Left ventricle myocardium inferior (tissue), 1 donor: Measurements from ENCODE around the gene RNU1-4. TPM values are rescaled to one million over a fixed set of nuclear protein-coding genes. Genes with fewer than 3 reads are reported as not detected.
"Not testable (repeated sequence)": the region's sequence is repeated elsewhere in the genome, so short reads cannot be mapped to it uniquely, and the experiment has no call there.

Experiments
- DNase-seq: peaks from one replicate; pipeline ENCODE4 v3.0.0-alpha.2; 2020
- H3K27ac ChIP-seq: fragments of 200-600 bp; replicated peaks from 2 replicates; pipeline ENCODE4 v1.8.0; 2021
- H3K27me3 ChIP-seq: fragments of 200-600 bp; 2 replicates; pipeline ENCODE4 v1.8.0; 2021; ENCODE audit warnings: low read depth
- H3K36me3 ChIP-seq: fragments of 200-600 bp; 2 replicates; pipeline ENCODE4 v1.8.0; 2021
- H3K4me1 ChIP-seq: fragments of 200-600 bp; 2 replicates; pipeline ENCODE4 v1.8.0; 2021
- H3K4me3 ChIP-seq: fragments of 200-600 bp; 2 replicates; pipeline ENCODE4 v1.8.0; 2021; ENCODE audit warnings: mild to moderate bottlenecking, moderate library complexity
- H3K9me3 ChIP-seq: fragments of 200-600 bp; replicated peaks from 2 replicates; pipeline ENCODE4 v1.8.0; 2021
- intact Hi-C: fragments of 100-400 bp; cut with micrococcal nuclease; formaldehyde crosslinking; loops from one replicate; pipeline ENCODE4 v1.11.0; 2022
- total RNA-seq: library from RNA; stranded (reverse); fragmentation: NEBNext Ultra II Directional; extraction: Animal tissue kit (Norgen Biotek cat#: 25700); gene quantifications from one replicate; pipeline ENCODE4 v1.2.1, GENCODE V29; 2021
- donor health status: DM: no; HTN: yes; CAD: no; lungs with severe emphysema.

The RNU1-4 gene
- total RNA-seq, 1 donor from 2014 or later, result 6,072 TPM

- H3K4me1 ChIP-seq, DNase-seq, intact Hi-C loops, H3K36me3 ChIP-seq, H3K4me3 ChIP-seq, H3K9me3 ChIP-seq, H3K27ac ChIP-seq: not testable (repeated sequence)
- peaks cover 12% of the 10 kb centered on the region for H3K27me3 ChIP-seq
Observed at GRCh38 chr1:16758060-16758459, 17.7 kb downstream of the RNU1-4 start.

GRCh38 chr1:16759041-16759493 is 18.8 kb downstream of the RNU1-4 start:
- DNase-seq, H3K36me3 ChIP-seq, H3K4me1 ChIP-seq, H3K9me3 ChIP-seq, intact Hi-C loops, H3K4me3 ChIP-seq, H3K27ac ChIP-seq: not testable (repeated sequence)
- H3K27me3 ChIP-seq, result peaks cover 12% of the 10 kb centered on the region

- intact Hi-C loops, H3K9me3 ChIP-seq, H3K36me3 ChIP-seq, DNase-seq, H3K4me3 ChIP-seq, H3K27ac ChIP-seq, H3K4me1 ChIP-seq: not testable (repeated sequence)
- H3K27me3 ChIP-seq, result peaks cover 16% of the 10 kb centered on the region
Observed at GRCh38 chr1:16759650-16760455, 19.5 kb downstream of the RNU1-4 start.

GRCh38 chr1:16760456-16760765 is 20.1 kb downstream of the RNU1-4 start:
- H3K36me3 ChIP-seq, H3K4me3 ChIP-seq, H3K27ac ChIP-seq, intact Hi-C loops, H3K9me3 ChIP-seq, H3K4me1 ChIP-seq, DNase-seq: not testable (repeated sequence)
- peaks cover 16% of the 10 kb centered on the region for H3K27me3 ChIP-seq

GRCh38 chr1:16760801-16761200 is 20.5 kb downstream of the RNU1-4 start:
- intact Hi-C loops, H3K4me1 ChIP-seq, H3K9me3 ChIP-seq, H3K36me3 ChIP-seq, H3K4me3 ChIP-seq, DNase-seq, H3K27ac ChIP-seq: not testable (repeated sequence)
- H3K27me3 ChIP-seq, result peaks cover 16% of the 10 kb centered on the region

GRCh38 chr1:16764248-16764819 is 24.0 kb downstream of the RNU1-4 start:
- H3K9me3 ChIP-seq, DNase-seq, H3K36me3 ChIP-seq, H3K27ac ChIP-seq, H3K4me1 ChIP-seq, H3K4me3 ChIP-seq, intact Hi-C loops: not testable (repeated sequence)
- H3K27me3 ChIP-seq, result peaks cover 10% of the 10 kb centered on the region

GRCh38 chr1:16764820-16765655 is 24.7 kb downstream of the RNU1-4 start:
- H3K36me3 ChIP-seq, DNase-seq, H3K27ac ChIP-seq, H3K9me3 ChIP-seq, H3K4me1 ChIP-seq, intact Hi-C loops: not testable (repeated sequence)
- peak overlapping the region; percentile 33 for H3K4me3 ChIP-seq
- H3K27me3 ChIP-seq, result peaks cover 10% of the 10 kb centered on the region

GRCh38 chr1:16765731-16766605 is 25.7 kb downstream of the RNU1-4 start:
- DNase-seq, H3K27ac ChIP-seq, intact Hi-C loops, H3K4me1 ChIP-seq, H3K36me3 ChIP-seq, H3K27me3 ChIP-seq, H3K9me3 ChIP-seq: not testable (repeated sequence)
- H3K4me3 ChIP-seq, result peak overlapping the region; percentile 33

GRCh38 chr1:16766689-16767256 is 26.5 kb downstream of the RNU1-4 start:
- DNase-seq, H3K36me3 ChIP-seq, H3K4me1 ChIP-seq, H3K27me3 ChIP-seq, intact Hi-C loops, H3K27ac ChIP-seq, H3K9me3 ChIP-seq, H3K4me3 ChIP-seq: not testable (repeated sequence)

- H3K27ac ChIP-seq, H3K9me3 ChIP-seq, H3K27me3 ChIP-seq, H3K4me3 ChIP-seq, H3K4me1 ChIP-seq, DNase-seq, H3K36me3 ChIP-seq, intact Hi-C loops: not testable (repeated sequence)
Observed at GRCh38 chr1:16770139-16770759, 29.9 kb downstream of the RNU1-4 start.

GRCh38 chr1:16770896-16771446 is 30.7 kb downstream of the RNU1-4 start:
- H3K36me3 ChIP-seq, H3K27ac ChIP-seq, H3K9me3 ChIP-seq, H3K4me3 ChIP-seq, DNase-seq, H3K4me1 ChIP-seq, intact Hi-C loops: not testable (repeated sequence)
- H3K27me3 ChIP-seq, result peaks cover 10% of the 10 kb centered on the region
